NCI-H128 (cell line): Measurements from ENCODE around the gene SHMT2.

Source experiments
- DNase-seq: peaks from one replicate; lab custom pipeline; 2025; ENCODE audit not compliant: unreplicated experiment; lab: John Stamatoyannopoulos, UW

SHMT2 gene

DNA sequence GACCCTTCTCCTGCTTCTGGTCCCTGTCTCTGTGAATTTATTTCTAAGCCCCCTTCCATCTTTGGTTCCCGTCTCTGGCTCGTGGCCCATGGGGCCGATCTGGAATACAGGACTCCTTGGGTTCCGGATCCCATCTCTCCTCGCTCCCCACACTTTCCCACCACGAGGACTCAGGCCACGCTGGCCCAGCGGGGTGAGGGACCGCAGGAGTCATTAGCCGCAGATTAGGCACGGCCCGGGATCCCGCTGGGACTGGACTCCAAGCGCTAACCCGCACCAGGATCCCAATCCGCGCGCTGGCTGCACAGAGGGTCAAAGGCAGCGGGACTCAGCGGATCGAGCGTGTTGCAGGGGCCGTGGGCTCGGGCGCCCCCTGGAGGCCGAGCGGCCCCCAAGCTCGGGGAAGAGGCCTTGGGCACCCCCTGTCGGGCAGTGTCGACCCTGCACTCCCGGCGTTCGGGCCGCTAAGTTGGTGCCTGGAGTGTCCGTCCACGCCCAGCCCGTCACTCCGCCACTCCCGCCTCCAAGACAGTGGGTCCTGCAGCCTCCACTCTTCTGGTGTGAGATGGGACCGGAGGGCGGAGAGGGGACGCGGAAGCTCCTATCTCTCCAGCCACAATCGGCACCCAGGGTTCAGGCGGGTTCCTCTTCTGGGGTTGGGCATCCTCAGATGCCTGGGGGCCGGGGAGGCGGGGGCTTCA lies 9.5 kb downstream of the SHMT2 start:
- peak; percentile 78 for DNase-seq

DNA sequence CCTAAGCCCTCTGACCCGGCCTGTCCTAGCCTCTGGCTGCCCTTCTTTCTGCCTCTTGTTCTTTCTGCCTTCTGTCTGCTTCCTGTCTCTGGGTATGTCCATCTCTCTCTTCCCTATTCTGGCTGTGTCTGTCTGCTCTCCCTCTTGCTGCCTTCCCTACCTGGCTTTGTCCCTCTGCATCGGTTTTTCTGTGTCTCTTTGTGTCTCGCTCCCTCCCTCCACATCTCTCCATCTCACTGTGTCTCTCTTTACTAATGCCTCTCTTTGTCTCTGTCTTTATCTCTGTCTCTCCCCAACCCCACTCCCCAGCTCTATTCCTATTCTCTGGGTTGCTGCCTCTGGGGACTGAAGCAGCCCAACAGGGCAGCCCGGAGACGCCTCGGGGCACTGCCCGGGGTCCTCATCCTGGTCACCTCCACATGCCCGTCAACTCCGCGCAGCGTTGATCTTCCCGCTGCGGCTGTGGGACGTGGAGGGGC lies 10.1 kb downstream of the SHMT2 start:
- DNase-seq, result no peak

DNA sequence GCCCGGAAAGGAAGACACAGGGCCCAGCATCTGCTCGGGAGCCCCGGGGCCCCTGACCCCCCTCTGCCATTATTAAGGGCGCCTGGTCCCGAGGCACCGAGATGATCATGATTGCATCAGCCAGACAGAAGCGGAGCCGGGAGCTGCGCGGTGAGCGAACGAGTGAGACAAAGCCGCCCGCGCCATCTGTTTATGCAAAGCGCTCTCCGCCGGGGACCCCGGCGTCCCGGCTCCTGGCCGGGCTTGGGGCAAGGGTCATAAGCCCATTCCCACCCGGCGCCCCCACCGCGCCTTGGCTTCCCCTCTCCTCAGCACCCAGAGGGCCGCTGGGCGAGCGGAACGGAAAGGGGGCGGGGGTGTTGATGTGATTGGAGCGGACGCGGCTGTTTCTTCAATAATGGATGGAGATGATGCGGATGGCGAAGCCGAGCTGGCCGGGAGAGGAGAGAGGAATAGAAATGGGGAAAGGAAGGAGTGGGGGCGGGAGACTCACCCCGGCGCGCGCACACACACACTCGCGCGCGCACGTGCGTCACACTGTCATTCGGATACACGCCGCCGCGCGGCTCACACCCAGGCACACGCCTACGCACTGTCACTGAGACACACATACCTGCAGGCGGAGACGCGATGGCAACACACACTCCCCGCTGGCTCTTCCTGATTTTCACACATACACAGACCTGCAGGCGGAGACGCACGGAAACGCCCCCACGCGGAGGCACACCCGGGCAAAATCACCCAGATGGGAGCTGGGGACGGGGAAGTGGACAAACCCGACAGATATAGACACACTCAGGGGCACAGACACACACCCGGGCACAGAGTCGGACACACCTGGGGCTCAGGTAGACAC lies 10.8 kb downstream of the SHMT2 start:
- DNase-seq, result peak; percentile 67

DNA sequence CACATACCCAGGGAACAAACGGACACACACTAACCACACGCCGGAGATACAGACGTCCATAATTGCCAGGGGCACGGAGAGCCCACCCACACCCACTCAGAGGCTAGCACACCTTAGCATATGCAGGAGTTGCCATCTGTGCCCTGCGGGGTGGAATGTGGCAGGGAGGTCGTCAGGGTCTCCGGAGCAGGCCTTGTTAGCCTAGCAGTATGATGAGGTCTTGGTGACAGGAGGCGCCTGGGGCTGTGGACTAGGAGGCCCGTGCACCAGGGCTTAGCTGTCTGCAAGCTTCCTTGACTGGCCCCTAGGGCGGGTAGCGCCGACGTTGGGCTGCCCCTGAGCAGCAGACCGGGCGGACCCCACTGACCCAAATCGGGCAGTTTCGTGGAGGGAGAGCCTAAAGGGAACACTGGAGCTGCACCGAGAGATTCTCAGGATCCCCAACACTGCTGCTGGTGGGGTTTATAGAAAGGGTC lies 11.5 kb downstream of the SHMT2 start:
- no peak for DNase-seq

DNA sequence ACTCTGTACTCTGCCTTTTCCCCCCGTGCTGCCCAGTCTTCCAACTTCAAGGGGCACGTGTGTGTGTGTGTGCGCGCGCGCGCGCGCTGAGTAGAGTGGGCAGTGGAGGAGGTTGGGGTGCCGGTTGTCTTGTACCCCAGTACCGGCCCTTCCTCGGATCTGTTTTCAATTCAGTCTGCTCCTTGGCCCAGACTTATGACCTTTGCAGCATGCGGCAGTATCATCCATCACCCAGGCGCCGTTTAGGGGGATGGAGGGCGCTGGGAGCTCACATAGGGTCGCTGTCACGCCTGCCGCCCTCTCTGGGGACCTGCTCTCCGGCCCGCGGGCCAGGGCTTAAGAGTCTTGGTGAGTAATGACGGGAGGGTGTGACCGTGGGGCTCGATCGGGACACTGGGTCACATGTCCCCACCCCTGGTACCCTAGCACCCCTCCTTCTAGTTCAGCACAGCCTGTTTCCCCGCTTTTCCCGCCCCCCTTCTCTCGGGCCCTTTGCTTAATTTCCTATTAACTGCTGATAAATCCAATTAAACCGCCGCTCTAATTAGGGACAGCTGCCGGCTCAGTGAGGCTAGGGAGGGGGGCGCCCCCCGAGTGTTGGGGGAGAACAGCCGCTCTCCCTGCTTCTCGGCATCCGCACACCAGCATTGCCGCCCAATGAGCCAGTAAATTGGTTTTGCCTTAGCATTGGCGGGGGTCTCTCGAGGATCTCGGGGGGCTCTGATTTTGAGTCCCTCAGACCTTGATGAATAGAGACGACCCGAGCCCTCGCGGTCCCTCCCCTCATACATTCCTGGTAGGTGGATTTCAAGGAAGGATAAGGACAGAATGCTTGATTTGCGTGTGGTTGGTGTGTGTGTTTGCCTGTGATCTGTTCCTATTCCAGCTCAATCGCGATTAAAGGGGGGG lies 12.1 kb downstream of the SHMT2 start:
- no peak for DNase-seq

DNA sequence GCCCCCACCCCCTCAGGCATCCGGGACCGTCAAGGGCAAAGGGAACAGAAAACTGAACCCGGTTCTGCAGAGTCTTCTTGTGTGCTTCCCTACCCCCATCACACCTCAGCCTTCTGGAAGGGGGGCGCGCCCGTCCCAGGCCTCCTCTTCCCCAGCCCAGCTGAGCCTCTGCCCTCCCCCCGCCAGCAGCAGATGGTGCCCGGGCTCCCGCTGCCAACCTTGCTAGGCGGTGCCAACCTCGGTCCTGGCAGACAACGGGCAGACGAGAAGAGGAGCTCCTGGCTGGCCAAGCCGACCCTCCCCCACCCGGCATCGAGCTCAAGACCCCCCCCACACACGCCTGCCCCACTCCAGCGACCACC lies 12.8 kb downstream of the SHMT2 start:
- peak; percentile 33 for DNase-seq

DNA sequence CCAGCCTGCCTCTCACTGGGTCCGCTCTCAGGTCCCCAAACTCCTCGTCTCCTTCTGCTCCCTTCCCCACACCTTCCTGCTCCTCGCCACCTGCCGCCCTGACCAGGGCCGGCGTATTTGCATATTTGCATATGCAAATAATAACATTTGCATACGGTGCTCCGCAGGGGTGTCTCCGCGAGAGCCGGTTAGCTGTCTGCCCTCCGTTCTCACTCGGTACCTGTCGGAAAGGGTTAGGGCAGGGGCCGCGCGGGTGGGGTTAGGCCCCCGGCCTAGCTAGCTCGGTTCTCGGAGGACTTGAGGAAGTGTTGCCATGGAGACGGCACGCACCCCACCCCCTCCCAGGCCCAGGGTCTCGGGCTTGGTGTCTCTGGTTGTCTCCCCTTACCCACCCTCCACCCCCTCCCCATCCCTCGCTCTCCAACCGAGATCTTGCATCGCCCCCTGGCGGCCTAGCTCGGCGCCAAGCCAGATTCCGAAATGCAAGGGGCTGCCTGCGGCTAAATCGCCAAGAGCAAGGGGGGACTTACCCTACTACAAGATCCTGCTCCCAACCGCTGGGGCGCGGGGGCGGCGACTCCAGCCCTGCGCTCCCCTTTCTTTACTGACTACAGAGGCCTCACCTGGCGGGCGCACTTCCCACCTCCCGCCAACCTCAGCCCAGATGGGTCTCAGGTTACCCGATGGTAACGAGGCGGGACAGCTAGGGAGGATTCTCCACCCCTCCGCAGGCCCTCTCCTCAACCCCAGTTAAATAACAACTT lies 13.4 kb downstream of the SHMT2 start:
- peak; percentile 89 for DNase-seq

DNA sequence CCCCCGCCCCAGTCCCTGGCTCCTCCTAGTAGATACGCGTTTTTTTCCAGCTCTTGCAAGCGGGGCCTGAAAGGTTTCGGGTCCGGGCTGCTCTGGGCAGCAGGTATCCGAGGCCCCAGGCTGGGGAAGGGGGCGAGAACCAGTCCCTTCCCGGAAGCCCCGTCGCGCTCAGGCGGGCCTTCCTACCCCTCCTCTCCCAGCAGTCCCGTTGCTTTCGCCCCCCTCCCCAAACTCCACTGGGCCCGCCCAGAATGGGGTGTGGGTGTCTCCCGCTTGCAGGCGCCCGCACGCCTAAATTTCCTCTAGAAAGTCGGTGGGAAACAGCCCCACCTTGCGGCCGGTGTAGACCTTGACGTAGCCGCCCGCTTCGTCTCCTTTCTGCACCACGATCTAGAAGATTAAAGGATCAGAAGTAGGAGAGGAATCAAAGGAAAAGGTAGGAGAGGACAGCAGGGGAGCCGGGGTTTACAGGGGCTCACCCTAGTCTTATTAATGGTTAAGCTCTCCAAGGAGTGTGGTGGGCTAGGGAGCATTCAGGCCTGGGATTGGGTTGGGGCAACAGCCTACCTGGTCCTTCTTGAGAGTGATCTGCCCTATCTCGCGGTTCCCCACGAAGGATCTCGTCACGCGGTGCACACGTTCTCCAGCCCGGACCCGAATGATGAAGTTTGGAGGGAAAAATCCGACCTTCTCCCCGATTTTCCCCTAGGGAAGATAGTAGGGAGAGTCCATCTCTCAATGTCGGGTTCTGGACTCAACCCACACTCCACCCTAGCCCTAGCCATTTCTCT lies 14.2 kb downstream of the SHMT2 start:
- DNase-seq, result peak; percentile 57

DNA sequence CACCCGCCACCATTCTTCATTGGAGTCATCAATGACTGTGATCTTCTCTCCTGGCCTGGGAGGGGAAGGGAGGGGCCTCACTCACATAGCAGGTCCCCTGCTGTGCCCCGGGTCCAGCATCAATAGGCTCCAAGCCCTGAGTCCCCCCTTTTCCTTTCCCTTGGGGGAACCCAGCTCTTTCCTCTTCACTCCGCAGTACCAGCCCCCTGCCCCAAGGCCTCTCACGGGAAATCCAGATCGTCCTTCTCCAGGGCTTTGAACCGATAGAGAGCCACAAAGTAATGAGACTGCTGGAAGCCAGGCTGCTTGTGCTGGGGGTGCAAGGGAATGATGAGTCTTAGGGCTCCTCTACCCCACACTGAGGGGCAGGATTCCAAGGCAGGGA lies 14.8 kb downstream of the SHMT2 start:
- DNase-seq, result no peak

DNA sequence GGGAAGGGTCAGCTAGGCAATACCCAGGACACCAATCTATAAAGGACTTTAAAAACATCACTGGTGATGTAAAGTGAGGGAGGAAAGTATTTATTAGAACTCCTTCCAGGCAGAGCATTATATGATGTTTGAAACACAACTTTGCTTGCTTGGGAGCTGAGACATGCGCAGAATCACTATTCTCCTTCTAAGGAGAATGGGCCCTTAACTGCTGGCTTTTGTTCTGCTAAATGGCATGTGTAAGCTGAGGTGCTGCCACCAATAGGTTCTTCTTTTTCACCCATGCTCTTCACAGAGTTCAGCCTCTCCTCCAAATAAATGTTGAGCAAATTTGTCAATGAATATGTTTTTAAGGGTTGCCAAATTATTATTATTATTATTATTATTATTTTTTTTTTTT lies 17.5 kb downstream of the SHMT2 start:
- DNase-seq, result no peak

DNA sequence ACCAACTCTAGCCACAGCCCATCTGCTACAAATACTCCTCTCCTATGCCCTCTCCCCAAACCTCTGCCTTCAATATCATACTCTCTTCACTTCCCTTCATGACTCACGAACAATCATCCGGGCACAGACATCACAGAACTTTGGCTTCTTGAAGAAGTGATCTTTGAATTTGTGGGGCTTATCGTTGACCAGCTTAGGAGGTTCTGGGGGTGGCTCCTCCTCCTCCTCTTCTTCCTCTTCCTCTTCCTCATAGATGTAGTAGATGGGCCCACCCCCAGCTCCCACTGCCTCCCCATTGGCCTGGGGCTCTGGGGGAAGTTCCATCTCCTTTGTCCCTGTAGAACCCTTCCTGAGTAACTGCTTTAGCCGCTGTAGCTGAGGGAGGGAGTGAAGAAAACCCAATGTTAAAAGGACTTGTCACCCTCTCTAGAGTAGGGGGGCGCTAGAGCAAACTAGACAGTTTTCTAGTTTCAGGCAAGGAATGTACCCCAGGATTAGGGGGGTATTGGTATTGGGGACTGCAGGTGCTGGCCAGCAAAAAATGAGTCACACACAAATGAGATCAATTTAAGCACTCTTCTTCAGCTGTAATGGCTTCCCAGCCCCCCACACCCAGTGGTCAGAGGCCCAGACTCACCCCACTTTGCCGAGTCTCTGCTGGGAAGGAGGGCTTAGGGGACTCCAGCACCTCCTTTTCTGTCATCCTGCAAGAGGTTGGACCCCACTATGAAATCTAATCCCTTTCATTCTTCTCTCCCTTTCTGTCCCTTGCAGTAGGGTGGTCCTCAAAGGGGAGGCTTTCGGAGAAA lies 19.6 kb downstream of the SHMT2 start:
- DNase-seq, result no peak

DNA sequence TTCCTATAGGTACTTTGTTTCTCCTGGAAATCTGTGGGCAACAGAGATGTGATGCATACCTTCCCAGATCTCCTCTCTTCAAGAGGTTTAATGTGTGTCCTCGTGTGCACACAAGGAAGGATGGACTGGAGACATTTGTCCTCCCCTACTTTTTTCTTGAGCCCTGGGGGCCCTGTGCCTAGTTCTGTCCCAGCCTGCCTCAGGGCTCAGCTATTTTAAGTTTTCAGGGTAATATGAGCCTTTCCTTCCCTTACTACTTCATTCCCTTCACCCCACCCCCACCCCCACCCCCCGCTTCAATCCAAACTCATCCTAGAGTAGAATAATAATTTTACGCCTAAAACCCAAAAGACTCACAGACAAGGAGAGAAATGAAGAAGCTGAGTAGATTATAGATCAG lies 21.0 kb downstream of the SHMT2 start:
- DNase-seq, result no peak

DNA sequence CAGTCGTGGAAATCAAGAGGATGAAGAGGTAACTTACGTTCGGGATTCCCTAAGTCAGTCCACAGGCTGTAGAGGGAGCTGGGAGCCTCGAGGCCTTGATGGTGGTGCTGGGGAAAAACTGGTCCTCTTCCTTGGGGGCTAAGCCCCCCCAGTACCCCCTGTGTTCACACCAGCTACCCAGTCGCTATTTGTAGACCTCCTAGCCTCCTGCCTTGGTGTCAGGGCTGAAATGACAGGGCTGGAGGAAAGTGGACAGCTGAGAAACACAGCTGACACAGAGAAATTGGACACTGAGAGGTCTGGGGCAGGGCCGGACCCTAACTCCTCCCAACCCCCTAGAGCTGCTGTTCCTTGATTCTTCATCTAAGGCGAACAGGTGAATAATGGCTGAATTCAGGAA lies 21.4 kb downstream of the SHMT2 start, which contains the start of gene STAC3:
Gene STAC3, minus strand, starts transcription at position 232 of the 400 bp plus-strand sequence. CDS start 1,551 bp downstream, outside the sequence.
- DNase-seq, result no peak

DNA sequence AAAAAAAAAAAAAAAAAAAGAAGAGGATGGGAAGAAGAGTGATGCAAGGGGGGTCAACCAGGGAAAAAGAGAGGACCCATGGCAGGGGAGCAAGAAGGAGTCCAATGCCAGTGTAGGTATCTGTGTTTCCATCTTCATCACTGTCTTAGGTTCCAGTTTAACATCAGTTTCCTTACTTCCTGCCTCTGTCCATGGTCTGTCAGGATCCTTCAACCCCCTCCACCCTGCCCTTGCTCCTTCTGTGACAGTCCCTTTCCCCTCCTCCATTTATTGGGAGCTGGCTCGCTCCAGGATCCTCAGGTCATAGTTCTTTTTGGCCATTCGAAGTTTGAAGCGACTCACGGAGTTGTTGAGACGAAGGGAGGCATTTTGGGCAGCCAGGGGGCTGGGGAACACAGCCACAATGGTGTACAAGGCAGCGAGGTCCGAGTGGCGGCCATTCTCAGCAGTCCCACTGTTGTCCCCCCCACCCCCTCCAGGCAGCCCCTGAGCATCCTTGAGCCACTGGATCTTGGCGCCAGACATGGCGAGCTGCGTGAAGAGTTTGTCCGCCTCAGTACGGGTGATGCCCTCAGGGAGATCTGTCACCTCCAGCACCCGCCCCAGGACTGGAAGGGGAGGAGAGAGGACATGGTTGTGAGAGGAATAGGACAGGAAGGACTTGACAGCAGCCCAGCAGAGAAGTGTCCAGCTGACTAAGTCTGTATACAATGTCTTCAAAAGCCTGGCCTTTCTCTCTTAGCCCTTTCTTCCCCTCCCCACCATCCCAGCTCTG lies 25.2 kb downstream of the SHMT2 start:
- no peak for DNase-seq

DNA sequence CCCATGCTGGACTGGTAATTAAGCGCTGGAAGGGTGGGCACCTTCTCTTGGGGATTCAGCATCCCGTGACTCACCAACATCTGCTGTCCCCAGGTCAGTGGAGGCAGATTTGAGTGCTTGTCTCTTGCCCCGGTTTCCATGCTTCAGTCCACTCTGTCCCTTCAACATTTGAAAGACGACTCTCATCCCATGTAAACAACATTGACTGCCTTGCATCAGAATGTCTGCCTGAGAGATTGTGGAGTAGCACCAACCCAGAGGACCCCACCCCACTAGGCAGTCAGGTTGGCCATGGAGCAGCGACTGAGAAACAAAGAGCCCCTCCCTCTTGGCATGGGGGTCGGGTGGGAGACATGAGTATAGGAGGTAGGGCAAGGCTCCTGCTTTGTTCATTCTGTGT lies 26.4 kb downstream of the SHMT2 start:
- DNase-seq, result no peak

DNA sequence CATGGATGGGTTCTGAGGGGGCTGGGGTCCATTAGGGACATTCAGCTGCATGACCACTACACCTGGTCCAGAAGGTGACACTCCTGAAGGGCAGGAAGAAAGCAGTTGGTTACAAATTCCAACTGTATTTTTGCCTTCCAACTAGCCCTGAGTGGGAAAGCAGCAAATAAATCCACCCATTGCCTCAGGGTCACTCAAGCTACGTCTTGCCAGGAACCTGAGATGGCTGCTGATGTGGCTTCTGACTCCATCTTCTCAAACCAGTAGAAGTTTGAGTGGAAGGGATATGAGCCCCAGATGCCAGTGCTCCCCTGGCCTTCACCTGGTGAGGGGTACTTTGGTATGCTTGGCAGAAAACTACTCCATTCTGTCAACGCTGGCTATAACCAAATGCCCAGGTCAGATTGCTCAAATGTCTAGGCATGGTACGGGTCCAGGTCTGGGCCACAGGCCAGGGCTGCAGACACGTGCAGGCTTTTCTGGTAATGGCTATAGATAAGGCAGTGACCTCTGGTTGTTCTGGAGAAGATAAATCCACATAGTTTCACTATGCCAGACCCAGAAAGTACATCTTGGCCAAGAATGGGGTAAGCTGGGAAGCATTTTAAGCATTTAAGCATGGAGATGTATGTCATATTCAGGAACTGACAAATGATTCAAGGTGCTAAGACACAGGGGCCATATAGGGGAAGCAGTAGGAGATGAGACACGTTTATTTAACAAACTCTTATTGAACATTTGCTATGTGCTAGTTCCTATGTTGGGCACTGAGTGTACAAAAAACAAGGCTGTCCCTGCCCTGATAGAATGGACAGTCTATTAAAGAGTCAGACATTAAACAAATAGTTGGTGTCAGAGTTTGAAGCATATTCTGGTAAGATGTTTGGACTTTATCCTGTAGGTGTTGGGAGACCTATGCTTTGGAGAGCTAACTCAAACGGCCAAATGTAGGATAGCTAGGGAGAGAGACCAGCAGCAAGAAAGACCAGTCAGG lies 29.8 kb downstream of the SHMT2 start:
- DNase-seq, result no peak

DNA sequence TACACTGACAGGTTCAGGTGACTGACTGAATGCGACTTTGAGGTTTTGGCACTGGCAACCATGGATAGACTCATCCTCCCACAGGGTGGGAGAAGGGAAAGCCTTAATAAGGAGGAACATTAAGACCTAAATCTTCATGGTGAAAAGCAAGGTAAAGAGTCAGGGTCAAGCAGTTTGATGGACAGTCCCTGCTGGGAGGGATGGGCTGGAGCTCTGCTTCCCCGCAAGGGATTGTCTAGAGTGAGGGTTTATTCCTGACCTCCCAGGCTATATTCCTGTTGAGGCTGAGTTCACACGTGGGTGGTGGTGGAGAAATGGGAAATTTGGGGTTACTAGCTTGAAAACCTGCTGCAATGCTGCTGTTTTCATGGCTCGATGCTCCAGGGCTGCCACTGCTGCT lies 30.9 kb downstream of the SHMT2 start:
- DNase-seq, result no peak
